Measurements from ENCODE around the gene GBF1. TPM values are rescaled to one million over a fixed set of nuclear protein-coding genes. Genes with fewer than 3 reads are reported as not detected.

The GBF1 gene
- total and polyA plus RNA-seq, 4 donors, result 6.0 to 27.2 (median 15.2) TPM

- H3K27ac ChIP-seq (ENCODE audit: low read depth in 1 of 2, low read length in 2 of 2), result no peak overlapping the region
- no peaks in the 10 kb centered on the region for H3K36me3 ChIP-seq (ENCODE audit: control insufficient read depth in 4 of 4, insufficient read depth in 3 of 4, low read depth in 1 of 4, low read length in 3 of 4)
- H3K9ac ChIP-seq (ENCODE audit: low read depth in 1 of 2, low read length in 2 of 2), result no peak overlapping the region
- peaks cover 9 to 21% (median 11%) of the 10 kb centered on the region in 4 donors for H3K4me1 ChIP-seq (ENCODE audit: control insufficient read depth in 4 of 4, insufficient read depth in 4 of 4, low read length in 3 of 4)
- H3K27me3 ChIP-seq (ENCODE audit: control insufficient read depth in 4 of 4, insufficient read depth in 4 of 4, low read length in 3 of 4), result no peaks in the 10 kb centered on the region
- no peak for TF ChIP-seq FOXA1 (IDR thresholded peaks at IDR 0.05)
- TF ChIP-seq YY1 (IDR thresholded peaks at IDR 0.05), result no peak
- TF ChIP-seq GABPA (IDR thresholded peaks at IDR 0.05 in 1 of 2, conservative IDR thresholded peaks at IDR 0.05 in 1 of 2), result no peak
- no peak for TF ChIP-seq CTCF (IDR thresholded peaks at IDR 0.05; ENCODE audit: low read depth, low read length, missing input control)
- no peak for TF ChIP-seq ATF3 (IDR thresholded peaks at IDR 0.05)
- no peak for TF ChIP-seq FOXA2 (IDR thresholded peaks at IDR 0.05)
- TF ChIP-seq HNF4G (IDR thresholded peaks at IDR 0.05), result no peak
- no peak for TF ChIP-seq TAF1 (conservative IDR thresholded peaks at IDR 0.05)
- TF ChIP-seq RAD21 (IDR thresholded peaks at IDR 0.05), result no peak
- TF ChIP-seq REST (IDR thresholded peaks at IDR 0.05), result no peak
- TF ChIP-seq SP1 (IDR thresholded peaks at IDR 0.05), result no peak
- no peak for TF ChIP-seq EGR1 (IDR thresholded peaks at IDR 0.05; ENCODE audit: low read depth in 2 of 2)
- no peak for TF ChIP-seq HNF4A (conservative IDR thresholded peaks at IDR 0.05)
- TF ChIP-seq ZBTB33 (IDR thresholded peaks at IDR 0.05), result no peak
- H3K4me3 ChIP-seq (ENCODE audit: low read depth in 1 of 3, low read length in 3 of 3), result no peak overlapping the region
- DNase-seq (ENCODE audit: low spot score), result no peak
- 93% methylated on average over 5 of the region's 5 CpGs for WGBS
- no peaks in the 10 kb centered on the region for H3K9me3 ChIP-seq (ENCODE audit: control insufficient read depth in 4 of 4, low read length in 3 of 4)
These were observed 147.0 kb downstream of the GBF1 start for GRCh38 chr10:102392306-102392705.

GRCh38 chr10:102393411-102394078, 148.2 kb downstream of the GBF1 start:
- Histone ChIP-seq H3K27me3 (ENCODE audit: control insufficient read depth in 4 of 4, insufficient read depth in 4 of 4, low read length in 3 of 4) (no peaks in the 10 kb centered on the region), H3K4me3 (ENCODE audit: low read depth in 1 of 3, low read length in 3 of 3) (peak overlapping the region; percentile 32 to 84 (median 42)), H3K4me1 (ENCODE audit: control insufficient read depth in 4 of 4, insufficient read depth in 4 of 4, low read length in 3 of 4) (peaks cover 9 to 25% (median 12%) of the 10 kb centered on the region in 4 donors), H3K9ac (ENCODE audit: low read depth in 1 of 2, low read length in 2 of 2) (peak overlapping the region in 1 of 2 donors; percentile 43), H3K9me3 (ENCODE audit: control insufficient read depth in 4 of 4, low read length in 3 of 4) (no peaks in the 10 kb centered on the region), H3K36me3 (ENCODE audit: control insufficient read depth in 4 of 4, insufficient read depth in 3 of 4, low read depth in 1 of 4, low read length in 3 of 4) (peaks cover 0 to 8% (median 1%) of the 10 kb centered on the region in 4 donors), H3K27ac (ENCODE audit: low read depth in 1 of 2, low read length in 2 of 2) (peak overlapping the region; percentile 96 to 99)
- 33% methylated on average over 30 of the region's 30 CpGs for whole genome bisulfite sequencing
- peak; percentile 94 for TF ChIP-seq CTCF (IDR thresholded peaks at IDR 0.05; ENCODE audit: low read depth, low read length, missing input control)
- no peak for TF ChIP-seq REST (IDR thresholded peaks at IDR 0.05)
- TF ChIP-seq RXRA (IDR thresholded peaks at IDR 0.05), result no peak
- TF ChIP-seq HNF4G (IDR thresholded peaks at IDR 0.05), result no peak
- DNase-seq (ENCODE audit: low spot score), result no peak
